NCI-H1417 (cell line): ENCODE measurements around the gene RANGAP1.

Source experiments
- DNase-seq, 3 experiments: peaks; one replicate each; lab custom pipeline; 2025; lab: John Stamatoyannopoulos, UW

Gene RANGAP1

GRCh38 chr22:41234815-41235695 lies 50.9 kb downstream of the RANGAP1 start:
- DNase-seq: no peak

- DNase-seq: no peak
These were observed 54.6 kb downstream of the RANGAP1 start for GRCh38 chr22:41231369-41231768.

GRCh38 chr22:41230401-41230785 lies 55.6 kb downstream of the RANGAP1 start:
- no peak for DNase-seq

GRCh38 chr22:41229730-41230400 lies 56.1 kb downstream of the RANGAP1 start:
- DNase-seq: no peak

- no peak for DNase-seq
These were observed 56.8 kb downstream of the RANGAP1 start for GRCh38 chr22:41229215-41229614.

GRCh38 chr22:41226723-41227655 lies 59.0 kb downstream of the RANGAP1 start:
- no peak for DNase-seq

GRCh38 chr22:41223535-41223934 lies 62.5 kb downstream of the RANGAP1 start:
- DNase-seq: no peak

GRCh38 chr22:41222846-41223507 lies 63.0 kb downstream of the RANGAP1 start:
- DNase-seq: no peak

- DNase-seq: peak in 2 of 3 experiments; percentile 12 to 47
These were observed 68.3 kb downstream of the RANGAP1 start for GRCh38 chr22:41217553-41218157.

GRCh38 chr22:41216984-41217383 lies 69.0 kb downstream of the RANGAP1 start:
- DNase-seq: peak in 2 of 3 experiments; percentile 12 to 32

GRCh38 chr22:41215926-41216325 lies 70.1 kb downstream of the RANGAP1 start:
- no peak for DNase-seq

GRCh38 chr22:41215409-41215808 lies 70.6 kb downstream of the RANGAP1 start:
- DNase-seq: no peak

- DNase-seq: no peak
These were observed 79.3 kb downstream of the RANGAP1 start for GRCh38 chr22:41206719-41207118.

- peak; percentile 93 to 98 (median 95) for DNase-seq
These were observed 80.7 kb downstream of the RANGAP1 start, which contains the start of gene L3MBTL2 for GRCh38 chr22:41204992-41205900. L3MBTL2 (plus strand) TSS chr22:41205312; CDS start chr22:41205363, 51 bp downstream.

- no peak for DNase-seq
These were observed 81.9 kb downstream of the RANGAP1 start for GRCh38 chr22:41204066-41204465.

GRCh38 chr22:41203118-41203517 lies 82.9 kb downstream of the RANGAP1 start:
- no peak for DNase-seq

- peak in 1 of 3 experiments; percentile 1 for DNase-seq
These were observed 84.8 kb downstream of the RANGAP1 start for GRCh38 chr22:41201141-41201540.

GRCh38 chr22:41198027-41198580 lies 87.9 kb downstream of the RANGAP1 start:
- peak in 2 of 3 experiments; percentile 21 to 52 for DNase-seq
